T-helper 1 cell treated with Interleukin-12 subunit alpha and Interleukin-12 subunit beta and Interleukin-4 antibody, amounts not matched to agents 30 ng/mL and 1 ng/mL, for 36 hours (primary cell): ENCODE data around the gene NDRG2. TPM values are rescaled to one million over a fixed set of nuclear protein-coding genes. Genes with fewer than 3 reads are reported as not detected.

Experiments used
- intact Hi-C: fragments of 100-400 bp; cut with micrococcal nuclease; formaldehyde crosslinking; loops from one replicate; pipeline ENCODE4 v1.15.1; 2024
- total RNA-seq: library from RNA; stranded (reverse); gene quantifications from 2 replicates; pipeline ENCODE4 v1.2.3, GENCODE V29; 2022

The NDRG2 gene
- total RNA-seq, 1 donor from 2014 or later: 4.6 TPM

DNA sequence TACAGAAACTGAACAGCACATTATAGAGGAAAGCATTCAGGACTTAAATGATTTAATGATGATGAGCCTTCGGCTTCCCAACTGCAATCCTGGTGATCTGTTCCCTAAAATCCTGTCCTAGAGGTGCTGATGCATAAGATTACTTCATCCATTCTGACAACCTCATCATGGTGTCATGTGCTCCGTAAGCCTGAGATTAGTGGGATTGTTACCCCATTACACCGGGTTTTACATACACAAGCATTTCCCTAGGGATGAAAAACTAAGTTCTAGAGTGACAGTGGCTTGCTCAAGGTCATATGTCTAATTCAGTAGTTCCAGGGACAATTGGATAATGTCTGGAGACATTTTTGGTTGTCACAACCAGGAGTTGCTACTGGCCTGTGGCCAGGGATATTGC, 12.3 kb upstream of the NDRG2 start:
- intact Hi-C loops: no loop called here

- intact Hi-C loops: no loop called here
Measured at GRCh38 chr14:21036751-21037150, 11.9 kb upstream of the NDRG2 start.

GRCh38 chr14:21034707-21035106, 9.8 kb upstream of the NDRG2 start, which contains the start of gene RNASE13:
TSS of gene RNASE13 (minus strand) at chr14:21034807. CDS start at chr14:21034288, 519 bp downstream.
- intact Hi-C loops: no loop called here

- intact Hi-C loops: no loop called here
Measured at GRCh38 chr14:21033133-21033698, 8.4 kb upstream of the NDRG2 start.

- intact Hi-C loops: no loop called here
Measured at GRCh38 chr14:21032326-21033132, 7.7 kb upstream of the NDRG2 start.

DNA sequence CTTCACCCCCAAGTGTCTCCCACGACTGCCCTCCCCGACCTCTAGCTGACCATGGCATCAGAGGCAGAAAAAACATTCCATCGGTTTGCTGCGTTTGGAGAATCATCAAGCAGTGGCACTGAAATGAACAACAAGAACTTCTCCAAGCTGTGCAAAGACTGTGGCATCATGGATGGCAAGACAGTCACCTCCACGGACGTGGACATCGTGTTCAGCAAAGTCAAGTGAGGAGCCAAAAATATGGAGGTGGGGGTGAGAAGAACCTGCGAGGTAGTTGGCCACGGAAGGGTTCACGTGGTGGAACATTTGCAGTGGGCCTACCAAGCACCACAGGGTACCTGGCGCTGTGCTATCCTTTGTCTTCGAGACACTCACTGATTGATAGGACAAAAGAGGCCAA, 5.7 kb upstream of the NDRG2 start:
- intact Hi-C loops: no loop called here

GRCh38 chr14:21029917-21030316, 5.1 kb upstream of the NDRG2 start, which contains the start of gene TPPP2:
TSS of gene TPPP2 (plus strand) at chr14:21030217. CDS start at chr14:21030582, 365 bp downstream.
- intact Hi-C loops: no loop called here

GRCh38 chr14:21026988-21027315, 2.1 kb upstream of the NDRG2 start:
- intact Hi-C loops: no loop called here

DNA sequence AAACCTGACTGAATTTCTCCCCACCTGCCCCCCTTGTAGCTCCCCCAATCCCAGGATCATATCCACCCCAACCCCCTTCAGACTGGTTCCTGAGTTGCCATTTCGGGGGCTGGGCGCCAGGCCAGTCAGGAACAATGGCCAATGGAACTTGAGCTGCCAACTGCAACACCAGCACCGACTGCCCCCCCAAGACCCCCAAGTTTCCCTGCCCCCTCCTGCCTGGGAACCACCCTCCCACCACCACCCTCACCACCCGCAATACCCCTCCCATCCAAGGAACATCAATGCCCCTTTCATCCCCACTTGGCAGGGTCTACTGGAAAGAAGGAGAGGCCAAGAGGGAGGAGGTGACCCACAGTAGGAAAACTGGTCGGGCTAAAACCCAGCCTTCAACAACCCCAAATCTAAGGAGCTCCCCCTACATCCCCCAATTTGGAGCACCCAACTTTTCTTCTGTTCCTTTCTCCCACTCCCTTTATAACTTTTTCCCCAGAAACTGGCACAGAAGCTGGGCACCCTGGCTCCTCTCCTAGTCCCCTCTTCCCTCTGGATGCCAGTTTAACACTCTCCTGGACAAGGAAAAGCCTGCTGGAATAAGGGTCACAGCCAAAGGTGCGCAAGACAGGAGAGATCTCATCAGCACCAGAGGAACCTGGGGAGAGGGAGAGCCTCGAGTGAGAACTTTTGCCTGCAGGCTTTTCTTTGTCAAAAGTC, 1.6 kb upstream of the NDRG2 start:
- intact Hi-C loops: no loop called here

DNA sequence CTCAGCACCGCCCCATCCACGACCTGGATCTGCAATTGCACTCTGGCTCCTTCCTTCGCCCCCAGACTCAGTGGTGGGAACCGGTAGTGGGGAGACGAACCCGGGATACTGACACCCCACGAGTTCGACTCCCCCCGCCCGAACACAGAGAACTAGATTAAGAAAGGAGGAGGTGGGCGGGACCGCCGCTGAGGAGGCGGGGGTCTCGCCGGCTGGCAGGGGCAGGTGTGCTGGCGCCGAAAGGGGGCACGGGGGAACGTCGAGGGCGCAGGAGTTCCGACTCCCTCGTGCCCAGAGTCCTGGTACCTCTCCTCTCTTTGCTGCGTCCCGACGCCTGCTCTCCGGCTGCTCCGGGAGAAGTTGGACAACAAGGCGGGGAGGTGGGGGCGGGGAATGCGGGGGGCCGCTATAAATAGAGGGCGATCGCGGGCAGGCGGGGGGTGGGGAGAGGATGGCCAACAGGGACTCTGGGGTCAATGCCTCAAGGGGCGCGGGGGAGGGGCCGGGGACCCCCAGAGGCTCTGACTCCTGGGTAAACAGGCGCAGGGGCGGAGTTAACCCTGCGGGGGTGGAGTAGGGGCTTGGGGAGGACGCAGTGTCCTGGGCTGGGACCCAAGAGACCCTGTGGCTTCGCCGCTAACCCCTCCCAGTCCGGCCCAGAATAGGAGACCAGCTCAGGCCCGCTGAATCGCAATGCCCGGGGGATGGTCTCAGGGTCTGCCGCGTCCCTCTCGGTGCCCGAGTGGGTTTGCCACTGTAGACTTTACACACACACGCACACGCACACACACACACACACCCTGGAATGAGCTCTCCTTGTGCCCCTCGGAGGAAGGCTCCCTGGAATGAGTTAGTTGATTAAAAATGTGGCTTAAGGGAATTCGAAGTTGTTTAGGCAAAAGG, 761 bp upstream of the NDRG2 start:
- intact Hi-C loops: loop anchor here (1.0 kb wide), 1 partner anchor 62 kb away; no protein-coding TSS in a partner anchor

GRCh38 chr14:21023817-21024584, 860 bp downstream of the NDRG2 start:
- intact Hi-C loops: loop anchor here (5.0 kb wide), 1 partner anchor 48 kb away; the partner anchor contains the start of gene ARHGEF40

GRCh38 chr14:21023174-21023573, 1.7 kb downstream of the NDRG2 start:
- intact Hi-C loops: loop anchor here (5.0 kb wide), 1 partner anchor 49 kb away; the partner anchor contains the start of gene ARHGEF40

DNA sequence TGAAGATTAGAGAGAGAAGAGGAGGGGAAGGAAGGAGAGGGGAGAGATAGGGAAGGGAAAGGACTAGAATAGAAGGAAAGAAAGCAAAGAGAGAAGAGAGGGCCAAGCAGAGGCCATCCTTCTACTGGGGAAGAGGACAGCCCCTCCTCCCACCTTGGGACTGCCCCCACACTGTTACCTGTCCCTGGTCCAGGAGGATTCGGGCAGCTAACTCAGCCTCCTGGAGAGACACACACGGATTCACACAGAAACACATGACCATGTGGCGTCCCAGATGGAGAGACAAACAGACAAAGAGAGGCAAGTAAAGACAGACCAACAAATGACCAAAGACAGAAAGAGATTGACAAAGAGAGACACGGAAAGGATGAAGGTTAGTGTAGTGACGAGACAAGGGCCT, 2.2 kb downstream of the NDRG2 start:
- intact Hi-C loops: loop anchor here (5.0 kb wide), 1 partner anchor 50 kb away; the partner anchor contains the start of gene ARHGEF40

DNA sequence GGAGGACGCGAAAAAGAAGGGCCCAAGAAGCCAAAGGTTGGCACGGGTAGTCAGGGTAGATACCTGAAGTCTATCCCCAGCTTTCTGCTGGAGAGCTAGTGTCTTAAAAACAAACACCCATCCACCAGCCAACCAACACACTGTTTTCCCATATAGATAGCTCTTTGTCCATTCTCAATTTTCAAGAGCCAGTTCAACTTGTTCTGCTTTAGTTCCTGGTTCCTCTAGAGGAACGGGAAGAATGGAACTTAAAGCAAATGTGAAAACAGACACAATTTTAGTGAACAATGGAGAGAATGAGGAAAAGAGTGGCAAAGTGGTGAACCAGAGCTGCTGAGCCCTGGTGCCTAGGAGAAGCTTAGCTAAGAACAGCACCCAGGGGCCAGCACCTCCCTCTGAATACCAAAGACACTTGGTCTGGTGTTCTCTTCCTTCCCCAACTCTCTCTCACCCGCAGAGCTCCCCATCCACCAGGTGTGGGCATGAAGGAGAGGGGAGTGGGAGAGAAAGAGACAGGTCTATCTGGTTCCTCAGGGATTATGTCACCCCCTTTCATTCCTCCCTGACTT, 3.8 kb downstream of the NDRG2 start:
- intact Hi-C loops: loop anchor here (5.0 kb wide), 1 partner anchor 51 kb away; the partner anchor contains the start of gene ARHGEF40

DNA sequence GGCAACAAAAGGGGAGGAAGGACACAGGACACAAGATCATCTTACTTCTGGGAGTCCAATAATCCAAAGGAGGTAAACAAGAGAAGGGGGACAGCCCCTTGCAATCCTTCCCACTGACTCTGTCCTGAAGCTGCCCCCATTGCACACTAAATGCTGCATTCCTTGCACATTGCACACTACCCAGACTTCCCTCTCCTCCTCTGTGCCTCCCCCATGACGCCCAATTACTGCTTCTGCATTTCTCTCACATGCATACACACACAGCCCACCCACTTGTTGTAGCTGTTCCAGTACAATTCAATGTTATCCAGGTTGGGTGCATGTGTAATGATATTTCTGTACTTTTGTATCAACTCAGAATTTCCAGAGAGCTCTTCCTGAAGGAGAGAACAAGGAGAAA, 5.5 kb downstream of the NDRG2 start:
- intact Hi-C loops: no loop called here

DNA sequence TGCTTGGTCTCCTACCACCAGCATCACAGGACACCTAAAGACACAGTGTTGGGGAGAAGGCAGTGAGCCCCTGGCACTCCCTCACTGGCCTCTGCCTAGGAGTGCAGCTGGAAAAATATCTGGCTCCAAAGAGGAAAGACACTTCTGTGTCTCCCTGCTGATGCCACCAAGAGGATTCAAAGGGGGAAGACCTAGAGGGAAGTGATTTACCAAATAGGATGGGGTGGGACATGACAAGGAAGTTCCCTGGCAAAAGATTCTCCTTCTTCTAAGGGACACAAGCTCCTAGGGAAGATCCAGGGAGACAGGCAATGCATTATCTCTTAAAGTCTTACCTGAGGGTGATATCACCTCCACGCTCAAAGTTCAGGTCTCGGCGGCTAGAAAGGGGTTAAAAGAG, 6.1 kb downstream of the NDRG2 start:
- intact Hi-C loops: no loop called here

DNA sequence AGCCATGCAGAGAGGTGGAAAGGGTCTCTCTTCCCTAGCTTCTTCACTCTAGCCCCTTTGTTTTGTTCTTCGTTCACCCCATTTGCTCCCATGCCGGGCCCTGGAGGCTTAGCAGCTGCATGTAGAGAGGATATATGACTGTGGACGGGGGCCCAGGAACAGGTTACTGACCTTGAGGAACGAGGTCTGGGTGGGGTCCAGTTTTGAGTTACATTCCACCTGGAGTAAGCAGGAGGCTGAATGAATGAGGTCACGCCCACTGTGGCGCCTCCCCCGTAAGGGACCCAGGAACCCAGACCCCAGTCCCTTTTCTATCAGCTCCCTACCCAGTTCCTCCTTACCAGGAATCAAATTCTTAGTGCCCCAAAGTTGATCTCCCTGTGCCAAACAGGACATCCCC, 6.6 kb downstream of the NDRG2 start:
- intact Hi-C loops: no loop called here

DNA sequence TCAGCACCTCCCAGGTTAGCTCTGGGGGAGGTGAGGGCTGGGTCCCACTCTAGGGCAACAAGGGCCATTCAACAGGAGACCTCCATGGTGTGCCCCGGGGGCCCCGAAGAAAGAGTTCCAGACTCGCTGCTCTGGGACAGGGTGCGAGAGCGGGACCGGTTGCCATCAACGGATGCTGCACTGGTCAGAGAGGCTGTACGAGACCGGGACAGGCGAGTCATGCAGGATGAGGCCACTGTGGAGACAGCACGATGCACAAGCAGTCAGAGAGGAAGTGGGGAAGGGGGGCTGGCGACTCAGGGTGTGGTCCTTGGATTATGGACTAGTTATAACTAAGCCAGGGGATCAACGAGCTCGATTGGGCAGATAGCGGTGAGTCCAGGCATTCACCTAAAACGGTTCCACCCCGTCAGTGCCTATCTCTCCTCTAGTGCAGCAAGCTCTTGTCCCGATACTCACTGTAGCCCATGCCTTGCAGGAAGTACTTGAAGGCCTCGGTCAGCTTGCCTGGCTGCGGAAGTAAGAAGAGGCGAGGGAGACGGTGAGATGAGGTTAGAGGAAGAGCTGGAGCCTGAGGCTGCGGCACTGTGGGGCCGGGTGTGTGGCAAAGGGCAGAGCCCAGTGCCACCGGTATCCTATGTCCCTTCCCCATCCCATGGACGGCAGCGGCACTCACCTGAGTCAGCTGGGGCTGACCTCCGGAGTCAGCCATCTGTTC, 7.2 kb downstream of the NDRG2 start:
- intact Hi-C loops: no loop called here
